C1 segment of cervical spinal cord (tissue), 14 donors: ENCODE results near the gene ABHD17A.

ENCODE experiments used
- DNase-seq, 14 donors: peaks; one replicate each; lab custom pipeline; 2025; lab: John Stamatoyannopoulos, UW

The ABHD17A gene

GRCh38 chr19:1853295-1854038 is 31.8 kb downstream of the ABHD17A start:
- peak in 8 of 14 donors; percentile 14 to 64 (median 26) for DNase-seq

- no peak for DNase-seq
These were observed 32.6 kb downstream of the ABHD17A start for GRCh38 chr19:1852581-1853128.

GRCh38 chr19:1851654-1852580 is 33.4 kb downstream of the ABHD17A start:
- no peak for DNase-seq

GRCh38 chr19:1850809-1851653 is 34.3 kb downstream of the ABHD17A start:
- DNase-seq = no peak

GRCh38 chr19:1849886-1850398 is 35.4 kb downstream of the ABHD17A start:
- DNase-seq = no peak

- DNase-seq = no peak
These were observed 36.2 kb downstream of the ABHD17A start for GRCh38 chr19:1849132-1849474.

GRCh38 chr19:1848399-1849131 is 36.7 kb downstream of the ABHD17A start, which contains the start of gene REXO1:
Gene REXO1, minus strand, starts transcription at chr19:1848483. Its CDS starts 125 bp downstream, at chr19:1848358.
- peak; percentile 22 to 96 (median 88) for DNase-seq

- DNase-seq = peak in 1 of 14 donors; percentile 34
These were observed 37.5 kb downstream of the ABHD17A start for GRCh38 chr19:1847684-1848398.

GRCh38 chr19:1847348-1847683 is 38.0 kb downstream of the ABHD17A start:
- no peak for DNase-seq

- DNase-seq = no peak
These were observed 38.6 kb downstream of the ABHD17A start for GRCh38 chr19:1846517-1847204.

- no peak for DNase-seq
These were observed 39.7 kb downstream of the ABHD17A start for GRCh38 chr19:1845642-1846041.

- no peak for DNase-seq
These were observed 40.2 kb downstream of the ABHD17A start for GRCh38 chr19:1845125-1845515.

GRCh38 chr19:1844513-1845124 is 40.7 kb downstream of the ABHD17A start:
- no peak for DNase-seq

GRCh38 chr19:1843646-1844394 is 41.5 kb downstream of the ABHD17A start:
- no peak for DNase-seq

GRCh38 chr19:1843116-1843515 is 42.2 kb downstream of the ABHD17A start:
- no peak for DNase-seq

GRCh38 chr19:1841209-1841924 is 43.9 kb downstream of the ABHD17A start:
- DNase-seq = no peak

- no peak for DNase-seq
These were observed 44.7 kb downstream of the ABHD17A start for GRCh38 chr19:1840541-1841115.
